GM12872 (cell line): Measurements from ENCODE around the gene OSBPL9.

ENCODE experiments used
- TF ChIP-seq, protein P1 (sequence below): IDR thresholded peaks from 3 replicates; pipeline ENCODE4 v1.5.1; 2011; ENCODE audit warnings: low read depth, mild to moderate bottlenecking, low read length, moderate library complexity; ENCODE audit not compliant: insufficient read depth

The OSBPL9 gene

DNA sequence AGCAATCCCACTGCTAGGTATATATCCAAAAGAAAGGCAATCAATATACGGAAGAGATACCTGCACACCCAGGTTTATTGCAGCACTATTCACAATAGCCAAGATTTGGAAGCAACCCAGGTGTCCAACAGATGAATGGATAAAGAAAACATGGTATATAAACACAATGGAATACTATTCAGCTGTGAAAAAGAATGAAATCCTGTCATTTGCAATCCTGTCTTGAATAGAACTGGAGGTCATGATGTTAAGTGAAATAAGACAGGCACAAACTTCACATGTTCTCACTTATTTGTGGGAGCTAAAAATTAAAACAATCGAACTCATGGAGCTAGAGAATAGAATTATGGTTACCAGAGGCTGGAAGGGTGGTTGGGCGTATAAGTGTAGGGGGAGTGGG, 101.0 kb downstream of the OSBPL9 start:
- TF ChIP-seq, protein P1, sequence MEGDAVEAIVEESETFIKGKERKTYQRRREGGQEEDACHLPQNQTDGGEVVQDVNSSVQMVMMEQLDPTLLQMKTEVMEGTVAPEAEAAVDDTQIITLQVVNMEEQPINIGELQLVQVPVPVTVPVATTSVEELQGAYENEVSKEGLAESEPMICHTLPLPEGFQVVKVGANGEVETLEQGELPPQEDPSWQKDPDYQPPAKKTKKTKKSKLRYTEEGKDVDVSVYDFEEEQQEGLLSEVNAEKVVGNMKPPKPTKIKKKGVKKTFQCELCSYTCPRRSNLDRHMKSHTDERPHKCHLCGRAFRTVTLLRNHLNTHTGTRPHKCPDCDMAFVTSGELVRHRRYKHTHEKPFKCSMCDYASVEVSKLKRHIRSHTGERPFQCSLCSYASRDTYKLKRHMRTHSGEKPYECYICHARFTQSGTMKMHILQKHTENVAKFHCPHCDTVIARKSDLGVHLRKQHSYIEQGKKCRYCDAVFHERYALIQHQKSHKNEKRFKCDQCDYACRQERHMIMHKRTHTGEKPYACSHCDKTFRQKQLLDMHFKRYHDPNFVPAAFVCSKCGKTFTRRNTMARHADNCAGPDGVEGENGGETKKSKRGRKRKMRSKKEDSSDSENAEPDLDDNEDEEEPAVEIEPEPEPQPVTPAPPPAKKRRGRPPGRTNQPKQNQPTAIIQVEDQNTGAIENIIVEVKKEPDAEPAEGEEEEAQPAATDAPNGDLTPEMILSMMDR = no peak

DNA sequence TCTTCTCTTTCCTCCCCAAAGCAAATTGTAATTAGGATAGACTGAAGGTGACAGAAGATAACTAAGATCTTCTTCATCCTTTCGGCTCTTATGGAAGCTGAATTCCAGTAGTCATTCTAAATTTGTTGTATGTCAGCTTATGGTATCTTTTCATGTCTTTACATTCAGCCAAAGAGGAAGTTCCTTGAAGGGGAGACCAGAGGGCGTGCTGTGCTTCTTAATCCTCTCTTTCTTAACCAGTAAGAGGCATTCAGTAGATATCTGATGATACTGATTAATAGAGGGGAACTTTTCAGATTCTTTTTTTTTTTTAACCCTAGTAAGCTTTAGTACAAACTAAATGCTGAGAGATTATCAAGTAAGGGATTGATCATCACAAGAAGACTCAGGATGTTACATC, 102.3 kb downstream of the OSBPL9 start:
- TF ChIP-seq, protein P1 = no peak

DNA sequence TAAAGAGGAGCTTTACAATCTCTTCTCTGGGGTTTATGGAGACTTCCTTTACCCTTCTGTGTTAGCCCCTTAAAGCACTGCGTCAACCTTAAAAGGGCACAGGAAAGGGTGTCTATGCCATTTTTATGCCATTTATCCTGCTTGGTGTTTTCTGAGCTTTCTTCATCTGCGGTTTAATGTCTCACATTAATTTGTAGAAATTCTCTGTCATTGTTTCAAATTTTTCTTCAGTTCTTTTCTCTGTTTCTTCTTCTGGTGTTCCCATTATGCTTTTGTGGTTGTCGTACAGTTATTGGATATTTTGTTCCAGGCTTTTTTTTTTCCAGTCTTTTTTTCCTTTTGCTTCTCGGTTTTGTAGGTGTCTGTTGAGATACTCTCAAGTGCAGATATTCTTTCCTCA, 107.9 kb downstream of the OSBPL9 start:
- TF ChIP-seq, protein P1 = no peak

DNA sequence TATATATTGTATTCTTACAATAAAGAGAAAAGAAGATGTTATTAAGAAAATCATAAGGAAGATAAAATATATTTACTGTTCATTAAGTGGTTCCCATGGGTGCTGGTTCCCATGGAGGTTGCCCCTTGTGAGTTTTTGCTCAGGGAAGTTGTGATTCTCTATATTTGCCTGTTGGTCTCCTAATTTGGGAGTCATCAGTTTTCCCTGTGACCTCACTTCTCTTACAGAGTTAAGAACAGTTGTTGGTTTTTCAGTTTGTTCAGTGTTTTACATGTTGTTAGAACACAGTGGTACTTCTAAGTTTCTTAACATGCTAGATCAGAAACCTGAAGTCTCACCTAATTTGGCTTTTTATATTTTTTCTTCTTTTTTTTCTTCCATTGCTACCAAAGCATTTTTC, 109.2 kb downstream of the OSBPL9 start:
- TF ChIP-seq, protein P1 = no peak

DNA sequence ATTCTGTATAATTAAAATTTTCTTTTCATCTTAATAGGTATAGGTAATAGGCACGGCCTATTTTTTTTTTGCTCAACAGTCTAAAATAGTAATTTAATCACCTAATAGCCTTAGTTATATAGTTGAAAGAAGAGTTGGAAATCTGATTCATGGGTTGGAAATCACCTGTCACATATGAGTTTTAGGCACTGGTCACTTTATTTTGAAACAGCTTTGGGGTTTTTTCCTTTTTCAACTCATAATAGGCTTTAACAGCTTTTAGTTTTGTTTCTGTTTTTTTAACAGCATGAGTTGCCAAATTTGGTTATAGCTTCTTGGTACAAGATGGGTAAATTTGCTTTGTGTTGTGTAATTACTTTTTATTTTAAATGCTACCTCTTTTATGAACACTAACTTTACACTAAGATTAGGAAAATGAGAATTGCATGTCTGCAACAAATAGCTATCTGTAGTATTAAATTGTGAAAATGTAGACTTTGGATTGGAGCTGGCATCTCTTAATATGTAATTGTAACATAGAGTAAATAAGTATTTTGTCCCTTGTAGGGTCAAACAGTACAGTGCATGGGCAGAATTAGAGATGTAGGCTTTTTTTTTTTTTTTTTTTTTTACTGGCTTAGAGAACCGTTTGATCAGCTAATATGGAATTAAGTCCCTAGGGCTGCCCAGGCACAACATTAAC, 109.8 kb downstream of the OSBPL9 start:
- TF ChIP-seq, protein P1 = no peak

DNA sequence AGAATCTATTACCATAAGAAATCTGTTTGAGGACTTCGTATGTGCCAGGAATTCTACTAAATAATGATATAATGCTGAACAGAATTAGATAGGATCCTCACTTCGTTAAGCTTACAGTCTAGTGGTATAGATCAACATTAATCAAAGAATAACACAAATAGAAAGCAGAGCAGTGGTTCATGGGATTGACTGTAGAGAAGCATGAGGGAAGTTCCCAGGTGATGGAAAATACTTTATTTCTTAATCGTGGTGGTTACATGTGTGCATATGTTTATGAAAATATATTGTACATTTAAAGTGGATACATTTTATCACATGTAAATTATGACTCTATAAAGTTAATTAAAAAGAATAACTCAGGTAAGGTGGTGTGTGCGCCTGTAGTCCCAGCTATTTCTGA, 110.5 kb downstream of the OSBPL9 start:
- TF ChIP-seq, protein P1 = no peak

DNA sequence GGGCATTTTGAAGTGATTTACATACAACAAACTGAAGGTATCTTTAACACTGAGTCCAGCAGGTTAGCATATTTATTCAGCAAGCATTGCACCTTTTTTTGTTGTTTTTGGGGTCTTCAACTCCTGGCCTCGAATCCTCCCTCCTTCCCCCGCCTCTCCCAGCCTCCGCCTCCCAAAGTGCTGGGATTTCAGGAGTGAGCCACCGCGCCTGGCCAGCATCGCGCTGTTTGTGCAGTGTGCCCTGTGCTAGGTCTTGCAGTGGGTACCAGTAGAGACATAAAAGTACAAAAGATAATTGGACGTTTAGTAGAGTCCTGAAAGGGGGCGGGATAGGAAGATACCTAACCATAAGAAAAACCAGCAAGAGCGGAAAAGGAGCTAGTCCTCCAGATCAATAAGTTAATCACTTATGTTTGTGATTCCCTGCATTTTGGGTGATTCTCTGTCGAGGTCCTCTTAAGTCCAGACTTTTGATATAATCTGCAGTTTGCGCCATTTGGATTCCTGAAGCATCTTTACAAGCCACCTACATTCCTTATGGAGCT, 111.8 kb downstream of the OSBPL9 start:
- TF ChIP-seq, protein P1 = no peak
